GM10248 (cell line): ENCODE results near the gene NMNAT2.

ENCODE experiments used
- CTCF ChIA-PET: fragments of 300-600 bp; sonication (Branson Sonifier 250); formaldehyde crosslinking; extraction: SDS; loops from one replicate; lab custom pipeline; 2021; ENCODE audit warnings: antibody characterized with exemption; lab: Yijun Ruan, JAX
- POLR2A ChIA-PET: fragments of 350-650 bp; sonication (Branson Sonifier 250); formaldehyde crosslinking; extraction: SDS; loops from one replicate; lab custom pipeline; 2020; ENCODE audit warnings: antibody characterized with exemption; lab: Yijun Ruan, JAX
- DNase-seq: peaks from one replicate; pipeline ENCODE4 v3.0.0; 2012; ENCODE audit errors: extremely low spot score
- TF ChIP-seq, protein P1 (sequence below): IDR thresholded peaks from 2 replicates; pipeline ENCODE4 v1.5.1; 2012; ENCODE audit warnings: mild to moderate bottlenecking, low read depth; ENCODE audit errors: extremely low read depth, missing control alignments, control extremely low read depth

The NMNAT2 gene

DNA sequence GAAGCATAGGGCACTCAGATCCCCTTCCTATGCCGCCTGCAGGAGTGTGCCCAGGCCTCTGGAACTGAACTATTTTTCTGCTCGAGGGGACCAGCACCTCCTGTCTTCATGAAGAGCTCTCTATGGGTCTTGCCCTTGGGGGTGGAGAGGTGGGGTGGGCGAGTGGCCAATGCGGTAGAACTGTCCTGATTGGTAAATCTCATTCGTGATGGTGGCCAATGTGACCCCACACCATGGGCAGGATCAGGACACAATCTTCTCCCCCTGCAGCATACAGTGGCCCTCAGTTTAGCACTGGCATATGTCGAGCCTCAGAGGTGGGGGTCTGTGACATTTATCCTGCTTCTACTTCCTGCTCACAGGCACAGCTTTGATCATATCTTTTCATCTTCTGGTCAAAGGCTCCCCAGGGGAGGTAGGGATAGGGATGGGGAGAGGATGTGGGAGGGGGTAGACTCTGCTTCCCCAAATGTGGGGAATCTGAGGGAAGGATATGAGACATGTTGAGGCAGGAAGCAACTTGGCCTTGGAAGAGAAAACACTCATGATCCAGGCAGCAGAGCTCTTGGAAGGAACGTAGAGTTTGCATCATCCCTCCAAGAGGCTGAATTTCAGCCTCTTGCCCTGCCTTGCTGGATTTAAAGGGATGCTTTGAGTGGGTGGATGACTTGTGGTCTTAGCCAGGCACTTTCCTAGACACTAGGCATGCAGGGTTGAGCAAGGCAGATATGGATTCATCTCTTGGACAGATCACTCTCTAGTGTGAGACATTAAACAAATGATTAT is 150.3 kb downstream of the NMNAT2 start:
- TF ChIP-seq, protein P1, sequence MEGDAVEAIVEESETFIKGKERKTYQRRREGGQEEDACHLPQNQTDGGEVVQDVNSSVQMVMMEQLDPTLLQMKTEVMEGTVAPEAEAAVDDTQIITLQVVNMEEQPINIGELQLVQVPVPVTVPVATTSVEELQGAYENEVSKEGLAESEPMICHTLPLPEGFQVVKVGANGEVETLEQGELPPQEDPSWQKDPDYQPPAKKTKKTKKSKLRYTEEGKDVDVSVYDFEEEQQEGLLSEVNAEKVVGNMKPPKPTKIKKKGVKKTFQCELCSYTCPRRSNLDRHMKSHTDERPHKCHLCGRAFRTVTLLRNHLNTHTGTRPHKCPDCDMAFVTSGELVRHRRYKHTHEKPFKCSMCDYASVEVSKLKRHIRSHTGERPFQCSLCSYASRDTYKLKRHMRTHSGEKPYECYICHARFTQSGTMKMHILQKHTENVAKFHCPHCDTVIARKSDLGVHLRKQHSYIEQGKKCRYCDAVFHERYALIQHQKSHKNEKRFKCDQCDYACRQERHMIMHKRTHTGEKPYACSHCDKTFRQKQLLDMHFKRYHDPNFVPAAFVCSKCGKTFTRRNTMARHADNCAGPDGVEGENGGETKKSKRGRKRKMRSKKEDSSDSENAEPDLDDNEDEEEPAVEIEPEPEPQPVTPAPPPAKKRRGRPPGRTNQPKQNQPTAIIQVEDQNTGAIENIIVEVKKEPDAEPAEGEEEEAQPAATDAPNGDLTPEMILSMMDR = no peak
- ChIA-PET POLR2A (no interaction called here), CTCF (interaction anchor here (1.1 to 1.6 kb wide), 2 partner anchors 13 to 14 kb away, joined by 3 to 6 read pairs; no protein-coding TSS in a partner anchor)
- no peak for DNase-seq

DNA sequence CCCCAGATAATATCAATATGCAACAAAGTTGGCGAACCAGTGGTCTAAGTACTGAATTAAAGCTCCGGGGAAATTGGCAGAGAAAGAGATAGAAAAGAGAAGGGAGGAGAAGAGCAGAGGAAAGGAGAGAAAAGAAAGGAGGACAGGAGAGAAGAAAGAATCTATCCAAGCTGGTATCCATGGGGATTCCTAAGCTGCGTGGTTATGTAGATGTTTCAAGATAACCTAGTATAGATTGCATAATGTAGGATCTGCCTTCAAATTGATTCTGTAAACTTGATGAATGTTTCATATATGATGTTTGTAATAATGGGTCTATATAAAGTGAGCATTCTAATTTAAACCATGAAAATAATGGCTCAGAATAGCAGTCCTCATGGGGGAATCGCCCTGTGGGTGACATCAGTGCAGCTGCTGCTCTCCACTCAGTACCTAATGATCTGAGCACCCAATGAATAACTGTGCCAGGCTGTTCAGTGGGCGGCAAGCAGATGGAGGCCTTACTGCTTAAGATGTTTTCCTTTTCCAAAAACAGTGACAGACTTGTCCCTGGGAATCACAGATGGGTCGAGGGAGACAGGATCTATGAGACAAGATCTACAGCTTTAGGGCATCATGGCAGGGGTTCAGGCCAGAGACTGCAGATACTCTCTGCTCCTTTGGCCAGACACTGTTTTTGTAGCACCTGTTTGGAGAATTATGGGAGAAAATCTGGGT is 154.1 kb downstream of the NMNAT2 start:
- CTCF ChIA-PET = interaction anchor here (1.7 to 2.4 kb wide), 2 partner anchors 18 to 35 kb away, joined by 6 to 9 read pairs; no protein-coding TSS in a partner anchor
- TF ChIP-seq, protein P1 = no peak

DNA sequence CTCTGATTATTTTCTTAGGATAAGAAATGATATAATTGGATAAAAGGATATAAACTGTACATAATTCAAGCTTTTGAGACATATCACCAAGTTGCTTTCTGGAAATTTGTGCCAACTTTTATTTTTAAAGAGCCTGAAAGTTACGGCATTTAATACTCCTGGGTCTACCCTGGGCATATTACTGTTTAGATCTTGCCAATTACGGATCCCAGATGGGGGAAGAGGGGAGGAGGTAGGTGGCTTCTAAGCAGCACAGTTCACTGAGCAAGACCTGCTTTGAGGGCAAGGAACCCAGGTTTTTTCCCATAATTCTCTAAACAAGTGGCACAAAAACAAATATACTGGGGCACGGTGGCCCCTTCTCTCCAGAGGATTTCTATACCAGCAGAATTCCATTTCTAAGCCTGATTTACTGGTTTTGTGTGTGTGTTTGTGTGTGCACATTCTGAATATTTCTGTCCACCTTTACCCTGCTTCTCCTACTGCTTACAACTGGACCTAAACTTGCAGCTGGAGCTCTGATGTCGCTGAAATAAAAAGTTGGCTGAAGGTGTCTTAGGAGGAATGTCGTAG is 155.5 kb downstream of the NMNAT2 start:
- POLR2A ChIA-PET = no interaction called here
- TF ChIP-seq, protein P1 = no peak
- no peak for DNase-seq
- CTCF ChIA-PET = interaction anchor here (1.7 to 3.0 kb wide), 2 partner anchors 15 to 34 kb away, joined by 6 to 8 read pairs; no protein-coding TSS in a partner anchor

More for the DNA sequence above, 154.1 kb downstream of the NMNAT2 start:
- no peak for DNase-seq
- POLR2A ChIA-PET = no interaction called here

DNA sequence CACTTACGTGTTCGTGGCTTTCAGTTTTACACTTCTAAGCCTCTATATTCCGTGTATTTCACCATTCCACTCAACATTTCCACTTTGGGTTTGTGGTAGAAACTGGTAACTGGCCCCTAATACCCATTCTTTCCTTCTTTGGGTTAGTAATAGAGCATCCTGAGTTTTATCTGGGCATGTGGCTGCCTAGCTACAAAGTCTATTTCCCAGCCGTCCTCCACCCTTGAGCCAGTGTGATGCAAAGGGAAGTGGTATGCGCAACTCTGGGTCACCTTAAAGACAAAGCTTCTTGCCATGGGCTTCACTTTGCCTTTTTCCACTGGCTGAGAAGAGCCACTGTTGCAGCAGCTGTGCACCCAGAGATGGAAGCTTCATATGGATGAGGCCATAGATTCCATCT is 158.3 kb downstream of the NMNAT2 start:
- ChIA-PET POLR2A (interaction anchor here (0.6 kb wide), 1 partner anchor 287 kb away, joined by 3 read pairs; no protein-coding TSS in a partner anchor), CTCF (interaction anchor here (0.9 to 1.0 kb wide), 3 partner anchors 11 to 52 kb away, joined by 3 to 4 read pairs (median 3); no protein-coding TSS in a partner anchor)
- DNase-seq = no peak
- TF ChIP-seq, protein P1 = no peak

DNA sequence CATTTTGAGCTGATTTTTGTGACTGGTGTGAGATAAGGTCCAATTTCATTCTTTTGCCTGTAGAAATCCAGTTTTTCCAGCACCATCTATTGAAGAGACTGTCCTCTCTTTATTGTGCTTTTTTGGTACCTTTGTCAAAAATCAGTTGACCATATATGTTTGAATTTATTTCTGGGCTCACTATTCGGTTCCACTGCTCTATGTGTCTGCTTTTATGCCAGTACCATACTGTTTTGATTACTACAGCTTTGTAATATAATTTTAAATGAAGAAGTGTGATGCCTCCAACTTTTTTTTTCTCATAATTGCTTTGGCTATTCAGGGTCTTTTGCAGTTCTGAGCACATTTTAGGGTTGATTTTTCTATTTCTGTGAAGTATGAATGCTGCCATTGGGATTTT is 163.1 kb downstream of the NMNAT2 start:
- TF ChIP-seq, protein P1 = no peak
- CTCF ChIA-PET = interaction anchor here (1.2 kb wide), 1 partner anchor 12 kb away, joined by 3 read pairs; no protein-coding TSS in a partner anchor
- DNase-seq = no peak
- POLR2A ChIA-PET = no interaction called here

DNA sequence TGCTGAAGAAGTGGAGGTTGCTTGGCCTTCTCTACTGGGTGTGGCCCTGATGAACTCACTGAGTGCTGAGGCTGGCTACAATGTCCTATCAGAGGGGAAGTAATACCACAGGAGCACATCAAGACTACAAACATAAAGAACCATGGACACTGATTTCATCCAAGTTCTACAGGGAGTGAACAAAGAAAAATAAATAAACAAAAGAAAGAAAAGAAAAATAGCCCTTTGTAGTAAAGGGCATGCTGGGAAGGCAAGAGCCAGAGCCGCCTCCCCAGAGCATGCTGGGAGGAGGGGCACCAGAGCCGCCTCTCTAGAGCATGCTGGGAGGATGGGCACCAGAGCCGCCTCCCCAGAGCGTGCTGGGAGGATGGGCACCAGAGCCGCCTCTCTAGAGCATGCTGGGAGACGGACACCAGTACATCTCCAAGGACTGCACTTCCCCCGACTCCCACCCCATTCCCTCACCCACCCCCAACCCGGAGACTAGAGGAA is 166.2 kb downstream of the NMNAT2 start:
- POLR2A ChIA-PET = no interaction called here
- TF ChIP-seq, protein P1 = no peak
- CTCF ChIA-PET = interaction anchor here (1.5 kb wide), 1 partner anchor 289 kb away, joined by 3 read pairs; no protein-coding TSS in a partner anchor
- no peak for DNase-seq
